ENCODE data around the gene PNPLA6. TPM values are rescaled to one million over a fixed set of nuclear protein-coding genes. Genes with fewer than 3 reads are reported as not detected.

Gene PNPLA6
- total RNA-seq, 1 donor: 106 TPM

DNA sequence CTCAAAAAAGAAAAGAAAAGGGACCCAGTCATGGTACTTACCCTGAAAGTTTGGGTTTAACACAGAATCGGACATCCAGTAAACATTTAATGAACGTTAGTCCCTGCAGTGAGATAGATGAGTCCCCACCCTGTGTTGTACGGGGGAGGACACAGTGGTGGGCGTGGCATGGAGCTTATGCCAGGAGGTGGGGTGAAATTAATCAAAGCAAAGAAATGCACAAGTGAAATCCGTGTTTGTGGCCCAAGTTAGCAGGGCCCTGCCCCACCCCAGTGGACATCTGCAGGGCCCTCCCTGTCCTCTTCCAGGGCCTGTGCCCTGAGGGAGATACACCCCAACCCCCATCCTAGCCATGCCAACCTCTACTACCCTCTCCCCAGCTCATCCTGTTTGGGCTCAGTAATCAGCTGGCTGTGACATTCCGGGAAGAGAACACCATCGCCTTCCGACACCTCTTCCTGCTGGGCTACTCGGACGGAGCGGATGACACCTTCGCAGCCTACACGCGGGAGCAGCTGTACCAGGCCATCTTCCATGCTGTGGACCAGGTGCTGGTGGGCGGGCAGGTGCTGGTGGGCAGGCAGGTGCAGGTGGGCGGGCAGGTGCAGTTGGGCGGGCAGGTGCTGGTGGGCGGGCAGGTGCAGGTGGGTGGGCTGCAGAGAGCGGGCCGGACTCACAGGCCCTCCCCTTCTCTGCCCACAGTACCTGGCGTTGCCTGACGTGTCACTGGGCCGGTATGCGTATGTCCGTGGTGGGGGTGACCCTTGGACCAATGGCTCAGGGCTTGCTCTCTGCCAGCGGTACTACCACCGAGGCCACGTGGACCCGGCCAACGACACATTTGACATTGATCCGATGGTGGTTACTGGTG lies 9.2 kb upstream of the PNPLA6 start:
- no peak overlapping the region for H3K4me3 ChIP-seq (ENCODE audit: low read depth, low read length)
- TF ChIP-seq, protein P1, sequence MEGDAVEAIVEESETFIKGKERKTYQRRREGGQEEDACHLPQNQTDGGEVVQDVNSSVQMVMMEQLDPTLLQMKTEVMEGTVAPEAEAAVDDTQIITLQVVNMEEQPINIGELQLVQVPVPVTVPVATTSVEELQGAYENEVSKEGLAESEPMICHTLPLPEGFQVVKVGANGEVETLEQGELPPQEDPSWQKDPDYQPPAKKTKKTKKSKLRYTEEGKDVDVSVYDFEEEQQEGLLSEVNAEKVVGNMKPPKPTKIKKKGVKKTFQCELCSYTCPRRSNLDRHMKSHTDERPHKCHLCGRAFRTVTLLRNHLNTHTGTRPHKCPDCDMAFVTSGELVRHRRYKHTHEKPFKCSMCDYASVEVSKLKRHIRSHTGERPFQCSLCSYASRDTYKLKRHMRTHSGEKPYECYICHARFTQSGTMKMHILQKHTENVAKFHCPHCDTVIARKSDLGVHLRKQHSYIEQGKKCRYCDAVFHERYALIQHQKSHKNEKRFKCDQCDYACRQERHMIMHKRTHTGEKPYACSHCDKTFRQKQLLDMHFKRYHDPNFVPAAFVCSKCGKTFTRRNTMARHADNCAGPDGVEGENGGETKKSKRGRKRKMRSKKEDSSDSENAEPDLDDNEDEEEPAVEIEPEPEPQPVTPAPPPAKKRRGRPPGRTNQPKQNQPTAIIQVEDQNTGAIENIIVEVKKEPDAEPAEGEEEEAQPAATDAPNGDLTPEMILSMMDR (IDR thresholded peaks at IDR 0.05; ENCODE audit: insufficient read depth, low read depth, low read length): no peak
- DNase-seq (ENCODE audit: low read depth): no peak

GRCh38 chr19:7527516-7528191 lies 7.9 kb upstream of the PNPLA6 start:
- H3K4me3 ChIP-seq (ENCODE audit: low read depth, low read length): no peak overlapping the region
- TF ChIP-seq, protein P1 (IDR thresholded peaks at IDR 0.05; ENCODE audit: insufficient read depth, low read depth, low read length): no peak
- no peak for DNase-seq (ENCODE audit: low read depth)

- TF ChIP-seq, protein P1 (IDR thresholded peaks at IDR 0.05; ENCODE audit: insufficient read depth, low read depth, low read length): no peak
- no peak for DNase-seq (ENCODE audit: low read depth)
- H3K4me3 ChIP-seq (ENCODE audit: low read depth, low read length): no peak overlapping the region
These were observed 7.4 kb upstream of the PNPLA6 start for GRCh38 chr19:7528192-7528519.

GRCh38 chr19:7528522-7529245 lies 6.8 kb upstream of the PNPLA6 start:
- no peak overlapping the region for H3K4me3 ChIP-seq (ENCODE audit: low read depth, low read length)
- TF ChIP-seq, protein P1 (IDR thresholded peaks at IDR 0.05; ENCODE audit: insufficient read depth, low read depth, low read length): no peak
- no peak for DNase-seq (ENCODE audit: low read depth)

GRCh38 chr19:7529246-7529600 lies 6.3 kb upstream of the PNPLA6 start:
- TF ChIP-seq, protein P1 (IDR thresholded peaks at IDR 0.05; ENCODE audit: insufficient read depth, low read depth, low read length): no peak

DNA sequence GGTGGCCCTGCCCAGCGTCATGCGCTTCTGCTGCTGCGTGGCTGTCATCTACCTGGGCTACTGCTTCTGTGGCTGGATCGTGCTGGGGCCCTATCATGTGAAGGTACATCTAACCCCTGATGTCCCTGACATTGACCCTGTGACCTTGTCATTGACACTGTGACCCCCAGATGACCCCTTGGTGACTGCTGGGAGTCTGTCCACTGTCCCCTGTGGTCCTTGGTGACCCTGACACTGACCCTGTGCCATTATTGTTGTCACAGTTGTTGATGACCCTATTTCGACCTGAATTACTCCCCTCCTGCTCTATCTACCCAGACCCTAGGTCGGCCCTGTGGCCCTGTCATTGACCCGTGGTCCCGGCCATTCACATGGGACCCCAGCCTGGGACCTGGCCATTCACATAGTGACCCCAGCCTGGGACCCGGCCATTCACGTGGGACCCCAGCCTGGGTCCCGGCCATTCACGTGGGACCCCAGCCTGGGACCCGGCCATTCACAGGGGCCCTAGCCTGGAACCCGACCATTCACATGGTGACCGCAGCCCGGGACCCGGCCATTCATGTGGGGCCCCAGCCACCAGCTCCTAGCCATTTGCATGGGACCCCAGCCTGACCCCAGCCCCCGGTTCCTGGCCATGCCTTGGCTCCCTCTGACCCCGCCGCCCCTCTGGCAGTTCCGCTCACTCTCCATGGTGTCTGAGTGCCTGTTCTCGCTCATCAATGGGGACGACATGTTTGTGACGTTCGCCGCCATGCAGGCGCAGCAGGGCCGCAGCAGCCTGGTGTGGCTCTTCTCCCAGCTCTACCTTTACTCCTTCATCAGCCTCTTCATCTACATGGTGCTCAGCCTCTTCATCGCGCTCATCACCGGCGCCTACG lies 5.7 kb upstream of the PNPLA6 start:
- DNase-seq (ENCODE audit: low read depth): no peak
- no peak overlapping the region for H3K4me3 ChIP-seq (ENCODE audit: low read depth, low read length)
- TF ChIP-seq, protein P1 (IDR thresholded peaks at IDR 0.05; ENCODE audit: insufficient read depth, low read depth, low read length): no peak

More at GRCh38 chr19:7529246-7529600, 6.3 kb upstream of the PNPLA6 start:
- no peak for DNase-seq (ENCODE audit: low read depth)
- H3K4me3 ChIP-seq (ENCODE audit: low read depth, low read length): no peak overlapping the region

All from fibroblast of villous mesenchyme (primary cell).